Spleen (tissue), 11 donors: ENCODE measurements around the gene DNASE1L2. TPM values are rescaled to one million over a fixed set of nuclear protein-coding genes. Genes with fewer than 3 reads are reported as not detected.

Experiments used
- DNase-seq: peaks from one replicate; pipeline ENCODE4 v3.0.0-alpha.2; 2020
- H3K27ac ChIP-seq, 8 donors: fragments of 200-600 bp; sonication (generic) in 7 of 8; 1 replicate in 4 of 8; 2 replicates in 4 of 8; pipeline versions ENCODE4 v1.5.0 to v1.8.0; 2016 to 2021; ENCODE audit warnings: inconsistent platforms in 4 of 8, mild to moderate bottlenecking in 4 of 8, moderate library complexity in 1 of 8
- H3K27me3 ChIP-seq, 7 donors: fragments of 200-600 bp; sonication (generic) in 6 of 7; replicated peaks in 1 of 7; 1 replicate in 4 of 7; 2 replicates in 3 of 7; pipeline versions ENCODE4 v1.5.0 to v1.8.0; 2016 to 2021; ENCODE audit warnings: inconsistent platforms in 3 of 7, mild to moderate bottlenecking in 1 of 7
- H3K36me3 ChIP-seq, 6 donors: fragments of 200-600 bp; sonication (generic) in 5 of 6; 1 replicate in 4 of 6; 2 replicates in 2 of 6; pipeline versions ENCODE4 v1.5.0 to v1.8.0; 2016 to 2021; ENCODE audit warnings: inconsistent platforms in 2 of 6
- H3K4me1 ChIP-seq, 6 donors: fragments of 200-600 bp; sonication (generic) in 5 of 6; 1 replicate in 3 of 6; 2 replicates in 3 of 6; pipeline versions ENCODE4 v1.5.0 to v1.8.0; 2016 to 2021; ENCODE audit warnings: inconsistent platforms in 3 of 6
- H3K4me3 ChIP-seq, 8 donors: fragments of 200-600 bp; sonication (generic) in 7 of 8; 1 replicate in 4 of 8; 2 replicates in 4 of 8; pipeline versions ENCODE4 v1.5.0 to v1.8.0; 2016 to 2021; ENCODE audit warnings: inconsistent platforms in 4 of 8, mild to moderate bottlenecking in 4 of 8, moderate library complexity in 2 of 8
- H3K9me3 ChIP-seq, 8 donors: fragments of 200-600 bp; sonication (generic) in 7 of 8; 1 replicate in 4 of 8; 2 replicates in 4 of 8; pipeline versions ENCODE4 v1.5.0 to v1.8.0; 2016 to 2021; ENCODE audit warnings: inconsistent platforms in 4 of 8
- POLR2A ChIP-seq, 3 donors: fragments of 450-650 bp; IDR thresholded peaks; one replicate each; pipeline ENCODE4 v1.5.1; 2017; ENCODE audit warnings: antibody characterized with exemption in 3 of 3, mild to moderate bottlenecking in 1 of 3
- POLR2AphosphoS5 ChIP-seq, 3 donors: sonication (generic); formaldehyde crosslinking; IDR thresholded peaks; one replicate each; pipeline ENCODE4 v1.5.1; 2017; ENCODE audit warnings: antibody characterized with exemption in 3 of 3
- WGBS, 5 donors: extraction: QIAGEN DNeasy Blood & Tissue Kit in 3 of 5; methylation state at CpG; one replicate each; pipeline versions ENCODE4 v1.1.5 to v1.1.7; 2013 to 2018; 5-methylcytosine and 5-hydroxymethylcytosine counted together
- intact Hi-C: fragments of 100-400 bp; cut with DNase I; formaldehyde crosslinking; loops from one replicate; pipeline ENCODE4 v1.15.0; 2023; ENCODE audit warnings: low total_unique reads
- polyA plus RNA-seq, 3 donors: library from polyadenylated mRNA; stranded (reverse); fragments of 200-250 nt; gene quantifications; one replicate each; pipeline ENCODE4 v1.2.1, GENCODE V29; 2013
- total RNA-seq, 7 donors: library from RNA; depleted of rRNA in 3 of 7; stranded (reverse); fragments of >200 nt in 3 of 7; fragmentation: NEBNext Ultra II Directional in 4 of 7; extraction: Animal tissue kit (Norgen Biotek cat#: 25700) in 4 of 7; gene quantifications; one replicate each; pipeline versions ENCODE4 v1.1.0 to v1.2.1, GENCODE V29; 2016 to 2021
- TF ChIP-seq, protein P1 (sequence below), 11 experiments: fragments of 200-600 bp in 7 of 11; fragments of 450-650 bp in 4 of 11; sonication (generic) in 4 of 11; IDR thresholded peaks in 8 of 11; conservative IDR thresholded peaks in 3 of 11; 1 replicate in 7 of 11; 2 replicates in 4 of 11; pipeline versions ENCODE4 v1.4.0 to v1.8.0; 2016 to 2021; ENCODE audit warnings: antibody characterized with exemption in 11 of 11, inconsistent platforms in 4 of 11, mild to moderate bottlenecking in 1 of 11
- donor health status: healthy with polysubstance abuse.
- donor health status: DM: no; HTN: no; CAD: no; lungs with moderate emphysema.
- donor health status: DM: no; HTN: no; CAD: no.
- donor health status: Bipolar disorder and iron deficiency.
- donor health status: healthy.
- donor health status: DM: no; HTN: no; CAD: no.
- donor health status: DM: yes; HTN: yes; CAD: no.

The DNASE1L2 gene
- total and polyA plus RNA-seq, 10 donors = 0.59 to 2.2 (median 1.2) TPM

DNA sequence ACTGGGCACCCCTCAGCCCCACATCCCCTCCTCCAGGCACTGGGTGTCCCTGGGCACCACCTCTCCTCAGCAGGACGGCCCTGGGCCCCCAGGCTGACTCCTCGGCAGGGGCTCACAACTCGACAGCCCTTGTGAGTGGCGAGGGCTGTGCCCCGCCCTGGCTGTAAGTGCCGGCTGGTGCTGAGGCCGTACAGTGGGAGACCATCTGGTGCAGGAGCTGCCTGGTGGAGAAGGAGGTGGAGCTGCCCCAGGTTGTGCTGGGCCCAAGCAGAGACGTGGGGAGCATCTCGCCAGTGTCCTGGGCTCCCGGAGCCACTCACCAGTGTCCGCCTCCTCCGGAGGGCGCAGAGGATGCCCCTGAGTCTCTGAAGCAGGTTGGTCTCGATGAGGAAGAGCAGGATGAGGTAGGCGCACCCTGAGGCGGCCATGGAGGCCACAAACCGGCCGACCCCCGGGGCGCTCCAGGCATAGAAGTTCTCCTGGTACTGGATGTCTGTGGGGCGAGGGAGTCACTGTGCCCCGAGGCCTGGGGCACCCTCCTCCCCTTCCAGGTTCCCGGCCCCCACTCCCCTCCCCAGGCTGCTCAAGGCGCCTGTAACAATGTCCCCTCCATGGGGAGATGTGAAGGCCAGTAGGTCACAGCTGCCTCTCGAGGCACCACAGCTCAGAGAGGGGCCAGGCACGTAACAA is 46.8 kb downstream of the DNASE1L2 start:
- WGBS, 5 donors = 83 to 90% (median 88%) methylated on average over 7 to 26 of the region's 26 CpGs
- H3K36me3 ChIP-seq = peaks cover 0 to 66% (median 9%) of the 10 kb centered on the region in 6 donors
- TF ChIP-seq, protein P1, sequence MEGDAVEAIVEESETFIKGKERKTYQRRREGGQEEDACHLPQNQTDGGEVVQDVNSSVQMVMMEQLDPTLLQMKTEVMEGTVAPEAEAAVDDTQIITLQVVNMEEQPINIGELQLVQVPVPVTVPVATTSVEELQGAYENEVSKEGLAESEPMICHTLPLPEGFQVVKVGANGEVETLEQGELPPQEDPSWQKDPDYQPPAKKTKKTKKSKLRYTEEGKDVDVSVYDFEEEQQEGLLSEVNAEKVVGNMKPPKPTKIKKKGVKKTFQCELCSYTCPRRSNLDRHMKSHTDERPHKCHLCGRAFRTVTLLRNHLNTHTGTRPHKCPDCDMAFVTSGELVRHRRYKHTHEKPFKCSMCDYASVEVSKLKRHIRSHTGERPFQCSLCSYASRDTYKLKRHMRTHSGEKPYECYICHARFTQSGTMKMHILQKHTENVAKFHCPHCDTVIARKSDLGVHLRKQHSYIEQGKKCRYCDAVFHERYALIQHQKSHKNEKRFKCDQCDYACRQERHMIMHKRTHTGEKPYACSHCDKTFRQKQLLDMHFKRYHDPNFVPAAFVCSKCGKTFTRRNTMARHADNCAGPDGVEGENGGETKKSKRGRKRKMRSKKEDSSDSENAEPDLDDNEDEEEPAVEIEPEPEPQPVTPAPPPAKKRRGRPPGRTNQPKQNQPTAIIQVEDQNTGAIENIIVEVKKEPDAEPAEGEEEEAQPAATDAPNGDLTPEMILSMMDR (IDR thresholded peaks at IDR 0.05 in 8 of 11, conservative IDR thresholded peaks at IDR 0.05 in 3 of 11) = no peak
- TF ChIP-seq POLR2A (IDR thresholded peaks at IDR 0.05) (no peak), POLR2AphosphoS5 (IDR thresholded peaks at IDR 0.05) (no peak)
- H3K27ac ChIP-seq = no peak overlapping the region
- intact Hi-C loops = no loop called here
- H3K27me3 ChIP-seq = no peaks in the 10 kb centered on the region
- no peaks in the 10 kb centered on the region for H3K9me3 ChIP-seq
- H3K4me3 ChIP-seq = no peak overlapping the region
- H3K4me1 ChIP-seq = no peaks in the 10 kb centered on the region
- DNase-seq = no peak

- 86 to 94% (median 90%) methylated on average over 29 to 37 of the region's 37 CpGs for WGBS, 5 donors
- Histone ChIP-seq H3K27ac (no peak overlapping the region), H3K4me1 (no peaks in the 10 kb centered on the region), H3K9me3 (no peaks in the 10 kb centered on the region), H3K27me3 (no peaks in the 10 kb centered on the region), H3K36me3 (peaks cover 0 to 69% (median 9%) of the 10 kb centered on the region in 6 donors), H3K4me3 (no peak overlapping the region)
- intact Hi-C loops = no loop called here
- TF ChIP-seq, protein P1 (IDR thresholded peaks at IDR 0.05 in 8 of 11, conservative IDR thresholded peaks at IDR 0.05 in 3 of 11) = no peak
- TF ChIP-seq POLR2AphosphoS5 (IDR thresholded peaks at IDR 0.05) = no peak
- TF ChIP-seq POLR2A (IDR thresholded peaks at IDR 0.05) = no peak
- peak; percentile 64 for DNase-seq
Measured at GRCh38 chr16:2284001-2284770, 47.9 kb downstream of the DNASE1L2 start.

DNA sequence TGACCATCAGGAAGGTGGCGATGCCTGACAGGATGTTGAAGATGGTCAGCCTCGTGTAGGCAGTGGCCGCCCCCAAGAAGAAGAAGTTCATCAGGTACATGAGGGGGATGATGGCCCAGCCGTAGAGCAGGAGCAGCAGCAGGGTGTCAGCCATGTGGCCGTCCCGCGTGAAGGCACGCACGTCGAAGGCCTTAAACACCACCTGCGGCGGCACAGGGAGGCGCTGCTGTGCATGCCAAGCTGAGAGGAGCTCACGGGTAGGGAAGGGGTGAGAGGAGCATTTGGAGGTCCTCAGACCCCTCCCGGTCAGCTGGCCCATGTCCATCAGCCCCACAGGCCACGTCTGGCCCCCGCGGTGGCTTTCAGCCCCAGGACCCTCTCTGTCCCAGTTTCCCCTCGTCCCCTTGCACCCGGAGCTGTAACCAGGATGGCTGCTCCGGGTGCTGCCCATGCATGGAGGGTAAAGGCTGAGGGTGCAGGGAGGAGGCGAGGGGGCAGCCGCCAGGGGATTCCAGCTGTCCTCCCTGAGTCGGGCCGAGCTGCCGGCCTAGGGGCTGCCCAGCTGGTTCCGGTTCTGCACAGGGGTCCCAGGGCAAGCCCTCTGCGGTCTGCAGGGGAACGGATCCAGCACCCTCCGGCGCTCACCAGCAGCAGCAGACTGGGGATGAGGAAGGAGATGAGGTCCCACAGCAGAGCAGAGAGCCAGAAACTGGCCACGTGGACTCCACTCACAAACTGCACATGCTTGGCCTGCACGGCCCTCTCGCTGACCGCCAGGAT is 48.7 kb downstream of the DNASE1L2 start:
- WGBS, 5 donors = 86 to 95% (median 89%) methylated on average over 23 to 35 of the region's 35 CpGs
- intact Hi-C loops = no loop called here
- TF ChIP-seq POLR2A (IDR thresholded peaks at IDR 0.05) (no peak), POLR2AphosphoS5 (IDR thresholded peaks at IDR 0.05) (peak in 1 of 3 donors; percentile 16)
- no peaks in the 10 kb centered on the region for H3K9me3 ChIP-seq
- no peaks in the 10 kb centered on the region for H3K27me3 ChIP-seq
- no peak overlapping the region for H3K4me3 ChIP-seq
- H3K4me1 ChIP-seq = no peaks in the 10 kb centered on the region
- no peak overlapping the region for H3K27ac ChIP-seq
- peaks cover 0 to 76% (median 9%) of the 10 kb centered on the region in 6 donors for H3K36me3 ChIP-seq
- peak; percentile 59 for DNase-seq

DNA sequence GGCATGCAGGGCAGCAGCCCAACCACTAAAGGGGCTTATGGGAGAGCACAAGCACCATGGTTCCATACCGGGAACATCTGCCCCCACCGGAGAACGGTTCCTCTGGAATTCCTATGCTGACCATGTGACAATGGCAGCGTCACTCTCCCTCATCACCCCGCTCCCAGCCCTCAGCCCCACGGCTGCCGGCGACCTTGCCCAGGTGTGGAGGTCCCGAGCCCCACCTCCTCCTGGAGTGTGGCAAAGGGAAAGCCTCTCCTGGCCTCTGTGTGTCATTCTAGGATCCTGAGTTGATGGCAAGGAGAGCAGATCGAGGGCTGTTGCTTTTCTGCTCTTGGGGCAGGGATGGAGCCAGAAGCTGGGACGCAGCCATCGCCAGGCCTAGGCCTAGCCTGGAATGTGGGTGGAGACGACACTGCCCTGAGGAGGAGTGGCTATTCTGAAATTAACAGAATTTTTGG is 49.5 kb downstream of the DNASE1L2 start:
- no peaks in the 10 kb centered on the region for H3K27me3 ChIP-seq
- H3K4me3 ChIP-seq = no peak overlapping the region
- TF ChIP-seq, protein P1 (IDR thresholded peaks at IDR 0.05 in 8 of 11, conservative IDR thresholded peaks at IDR 0.05 in 3 of 11) = no peak
- no peak for TF ChIP-seq POLR2A (IDR thresholded peaks at IDR 0.05)
- TF ChIP-seq POLR2AphosphoS5 (IDR thresholded peaks at IDR 0.05) = no peak
- peaks cover 0 to 78% (median 11%) of the 10 kb centered on the region in 6 donors for H3K36me3 ChIP-seq
- H3K9me3 ChIP-seq = no peaks in the 10 kb centered on the region
- intact Hi-C loops = no loop called here
- no peak for DNase-seq
- no peak overlapping the region for H3K27ac ChIP-seq
- no peaks in the 10 kb centered on the region for H3K4me1 ChIP-seq
- 82 to 89% (median 88%) methylated on average over 7 to 13 of the region's 13 CpGs for WGBS, 5 donors
